Urinary bladder (tissue), 4 donors: ENCODE results near the gene PDILT. TPM values are rescaled to one million over a fixed set of nuclear protein-coding genes. Genes with fewer than 3 reads are reported as not detected.

Experiments used
- DNase-seq: peaks from one replicate; pipeline ENCODE4 v3.0.0-alpha.2; 2015; ENCODE audit errors: extremely low spot score
- H3K27ac ChIP-seq: one replicate; pipeline ENCODE4 v1.5.1; 2013; ENCODE audit warnings: low read depth, mild to moderate bottlenecking, moderate library complexity
- H3K36me3 ChIP-seq: one replicate; pipeline ENCODE4 v1.6.1; 2013; ENCODE audit warnings: mild to moderate bottlenecking, moderate library complexity; ENCODE audit not compliant: insufficient read depth
- H3K4me1 ChIP-seq: one replicate; pipeline ENCODE4 v1.6.1; 2013; ENCODE audit warnings: mild to moderate bottlenecking, moderate library complexity; ENCODE audit not compliant: insufficient read depth
- H3K4me3 ChIP-seq: one replicate; pipeline ENCODE4 v1.5.1; 2013; ENCODE audit warnings: low read depth, low read length
- WGBS: extraction: QIAGEN DNeasy Blood & Tissue Kit; methylation state at CpG from one replicate; pipeline ENCODE4 v1.1.7; 2013; 5-methylcytosine and 5-hydroxymethylcytosine counted together
- polyA plus RNA-seq: library from polyadenylated mRNA; stranded (reverse); fragments of 200-250 nt; gene quantifications from one replicate; pipeline ENCODE4 v1.2.3, GENCODE V29; 2013
- total RNA-seq: library from RNA; depleted of rRNA; stranded (reverse); fragments of >200 nt; gene quantifications from one replicate; pipeline ENCODE4 v1.2.3, GENCODE V29; 2014
- donor health status: healthy with polysubstance abuse.
- donor health status: healthy.

PDILT gene
- total and polyA plus RNA-seq, 2 donors, result not detected

DNA sequence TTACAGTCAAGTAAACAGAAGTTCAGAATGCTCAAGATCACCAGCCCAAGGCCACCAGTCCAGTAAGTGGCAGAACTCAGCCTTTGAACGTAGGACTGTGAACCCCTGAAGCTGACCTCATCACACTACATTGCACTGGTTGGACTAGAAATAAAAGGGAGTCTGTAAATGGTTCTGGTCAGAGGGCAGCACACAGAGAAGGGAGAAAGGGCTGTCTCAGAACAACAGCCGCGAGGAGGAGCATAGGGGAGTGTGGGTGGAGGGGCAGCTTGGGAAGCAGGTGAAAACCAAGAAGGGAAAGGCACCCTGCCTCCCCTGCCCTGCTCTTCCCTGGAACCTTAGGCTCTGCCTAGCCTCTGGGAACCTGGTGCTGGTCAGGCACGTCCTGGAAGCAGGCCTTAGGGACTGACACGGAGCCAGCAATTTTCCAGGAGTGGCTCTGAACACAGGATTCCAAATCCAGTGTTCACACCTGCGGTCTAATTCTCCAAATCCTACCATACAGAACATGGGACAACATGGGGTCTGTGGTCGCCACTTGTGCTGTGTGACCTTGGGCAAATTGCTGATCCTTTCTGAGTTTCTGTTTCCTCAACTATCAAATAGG lies 7.0 kb downstream of the PDILT start:
- Histone ChIP-seq H3K36me3 (no peaks in the 10 kb centered on the region), H3K27ac (no peak overlapping the region), H3K4me1 (no peaks in the 10 kb centered on the region), H3K4me3 (no peak overlapping the region)
- WGBS, result 80% methylated on average over 7 of the region's 7 CpGs
- no peak for DNase-seq

DNA sequence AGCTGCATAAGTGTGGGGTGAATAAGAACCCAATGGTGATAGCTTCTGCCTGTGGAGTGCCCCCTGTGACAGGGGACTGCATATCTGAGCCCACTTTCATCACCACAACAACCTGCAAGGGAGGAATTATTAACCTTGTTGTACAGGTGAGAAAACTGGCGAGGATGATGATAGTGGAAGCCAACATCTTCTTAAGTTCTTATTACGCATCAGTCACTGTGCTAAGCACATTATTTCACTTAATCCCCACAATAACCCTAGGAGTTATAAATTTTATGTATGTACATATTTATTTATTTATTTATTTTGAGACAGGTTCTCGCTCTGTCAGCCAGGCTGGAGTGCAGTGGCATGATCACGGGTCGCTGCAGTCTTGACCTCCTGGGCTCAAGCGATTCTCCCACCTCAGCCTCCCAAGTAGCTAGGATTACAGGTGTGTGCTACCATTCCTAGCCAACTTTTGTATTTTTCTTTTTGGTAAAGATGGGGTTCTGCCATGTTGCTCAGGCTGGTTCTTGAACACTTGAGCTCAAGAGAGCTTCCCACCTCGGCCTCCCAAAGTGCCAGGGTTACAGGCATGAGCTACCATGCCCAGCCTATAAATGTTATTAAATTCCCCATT lies 7.6 kb downstream of the PDILT start:
- Histone ChIP-seq H3K4me1 (no peaks in the 10 kb centered on the region), H3K27ac (no peak overlapping the region)
- WGBS, result 94% methylated on average over 7 of the region's 7 CpGs

GRCh38 chr16:20395946-20396345 lies 8.6 kb downstream of the PDILT start:
- 91% methylated on average over 2 of the region's 2 CpGs for WGBS
- H3K4me1 ChIP-seq, result no peaks in the 10 kb centered on the region
- DNase-seq, result no peak

More for the DNA sequence above, 7.6 kb downstream of the PDILT start:
- H3K36me3 ChIP-seq, result no peaks in the 10 kb centered on the region
- no peak for DNase-seq
- no peak overlapping the region for H3K4me3 ChIP-seq

GRCh38 chr16:20393801-20394577 lies 10.5 kb downstream of the PDILT start:
- Histone ChIP-seq H3K36me3 (no peaks in the 10 kb centered on the region), H3K27ac (no peak overlapping the region), H3K4me3 (no peak overlapping the region), H3K4me1 (no peaks in the 10 kb centered on the region)
- no peak for DNase-seq
- 32% methylated on average over 2 of the region's 2 CpGs for WGBS

More at GRCh38 chr16:20395946-20396345, 8.6 kb downstream of the PDILT start:
- Histone ChIP-seq H3K36me3 (no peaks in the 10 kb centered on the region), H3K4me3 (no peak overlapping the region), H3K27ac (no peak overlapping the region)

DNA sequence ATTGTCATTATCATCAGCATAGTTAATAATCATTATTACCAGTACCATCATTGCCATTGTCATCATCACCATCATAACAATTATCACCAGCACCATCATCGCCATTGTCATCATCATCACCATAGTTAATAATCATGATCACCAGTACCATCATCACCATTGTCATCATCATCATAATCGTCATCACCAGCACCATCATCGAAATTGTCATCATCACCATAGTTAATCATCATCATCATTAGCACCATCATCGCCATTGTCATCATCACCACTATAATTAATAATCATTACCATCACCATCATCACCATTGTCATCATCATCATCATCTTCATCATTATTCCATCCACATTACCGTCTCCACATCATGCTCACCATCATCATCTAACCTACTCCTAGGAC lies 13.5 kb downstream of the PDILT start:
- Histone ChIP-seq H3K4me3 (no peak overlapping the region), H3K4me1 (no peaks in the 10 kb centered on the region), H3K36me3 (no peaks in the 10 kb centered on the region), H3K27ac (no peak overlapping the region)
- 95% methylated on average over 5 of the region's 5 CpGs for WGBS
- no peak for DNase-seq

DNA sequence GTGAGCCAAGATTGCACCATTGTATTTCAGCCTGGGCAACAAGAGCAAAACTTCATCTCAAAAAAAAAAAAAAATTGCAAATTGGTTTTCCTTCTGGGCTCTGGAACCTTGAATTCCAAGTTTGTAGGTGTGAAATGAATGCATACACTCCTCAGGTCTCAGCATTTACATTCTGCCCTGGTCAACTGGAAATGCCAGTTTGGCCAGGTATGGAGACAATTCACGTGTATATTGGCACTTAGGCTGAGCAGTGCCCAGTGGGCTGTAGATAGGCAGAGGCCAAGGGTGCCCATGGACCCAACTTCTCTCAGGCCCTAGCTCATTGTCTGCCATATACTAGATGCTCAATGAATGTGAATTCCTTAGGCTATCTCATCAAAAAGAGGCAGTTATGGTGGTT lies 15.7 kb downstream of the PDILT start:
- DNase-seq, result no peak
- WGBS, result 63% methylated on average over 1 of the region's 1 CpG

GRCh38 chr16:20387978-20388377 lies 16.6 kb downstream of the PDILT start:
- no peak for DNase-seq
- Histone ChIP-seq H3K4me3 (no peak overlapping the region), H3K36me3 (no peaks in the 10 kb centered on the region), H3K27ac (no peak overlapping the region), H3K4me1 (no peaks in the 10 kb centered on the region)
- WGBS, result 91% methylated on average over 3 of the region's 3 CpGs

More for the DNA sequence above, 15.7 kb downstream of the PDILT start:
- no peaks in the 10 kb centered on the region for H3K4me1 ChIP-seq
- no peaks in the 10 kb centered on the region for H3K36me3 ChIP-seq
- no peak overlapping the region for H3K4me3 ChIP-seq
- H3K27ac ChIP-seq, result no peak overlapping the region

DNA sequence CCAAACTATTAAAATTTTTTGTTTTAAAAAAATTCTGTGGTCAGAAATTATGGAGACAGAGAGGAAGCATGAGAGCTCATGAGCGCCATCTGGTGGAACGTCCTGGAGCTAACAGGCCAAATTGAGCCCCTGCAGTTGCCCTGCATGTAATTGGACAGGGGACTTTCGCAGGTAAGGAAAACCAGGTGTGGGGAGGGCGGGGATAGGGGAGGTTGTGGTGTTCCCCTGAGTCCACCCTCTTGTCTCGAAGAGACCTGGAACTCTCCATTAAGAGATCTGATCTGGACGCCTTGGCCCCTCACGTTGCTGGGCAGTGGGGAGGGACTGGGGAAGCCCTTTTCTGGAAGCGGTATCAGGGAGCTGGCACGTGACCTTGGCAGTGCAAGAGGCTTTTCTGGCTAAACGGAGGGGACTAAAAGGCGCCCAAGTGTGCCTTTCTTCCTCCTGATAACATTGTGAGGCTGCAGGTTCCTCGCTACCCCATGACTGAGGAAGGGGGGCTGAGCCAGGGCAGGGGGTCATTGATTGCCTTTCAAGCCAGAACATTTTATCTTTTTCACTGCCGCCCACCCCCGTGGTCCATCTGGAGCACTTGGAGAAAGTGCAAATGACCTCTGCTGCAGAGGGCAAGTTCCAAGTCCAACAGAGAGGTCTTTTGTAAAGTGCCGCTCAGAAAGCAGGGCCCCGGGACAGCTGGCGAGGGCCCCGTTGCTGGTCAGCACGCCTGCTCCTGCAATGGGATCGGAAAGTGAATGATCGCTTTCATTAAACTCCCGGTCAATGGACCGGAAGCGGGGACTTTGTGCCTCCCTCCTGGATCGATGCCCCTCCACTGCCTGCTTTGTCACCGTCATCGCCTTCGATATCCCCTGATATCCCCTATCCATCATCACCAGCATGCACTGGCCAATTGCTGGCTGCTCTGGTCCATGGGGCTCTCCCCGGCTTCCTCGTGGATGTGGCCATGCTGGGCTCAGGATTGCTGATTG lies 18.4 kb downstream of the PDILT start:
- no peaks in the 10 kb centered on the region for H3K4me1 ChIP-seq
- no peak overlapping the region for H3K27ac ChIP-seq
- no peaks in the 10 kb centered on the region for H3K36me3 ChIP-seq
- no peak for DNase-seq
- no peak overlapping the region for H3K4me3 ChIP-seq
- 28% methylated on average over 30 of the region's 30 CpGs for WGBS

DNA sequence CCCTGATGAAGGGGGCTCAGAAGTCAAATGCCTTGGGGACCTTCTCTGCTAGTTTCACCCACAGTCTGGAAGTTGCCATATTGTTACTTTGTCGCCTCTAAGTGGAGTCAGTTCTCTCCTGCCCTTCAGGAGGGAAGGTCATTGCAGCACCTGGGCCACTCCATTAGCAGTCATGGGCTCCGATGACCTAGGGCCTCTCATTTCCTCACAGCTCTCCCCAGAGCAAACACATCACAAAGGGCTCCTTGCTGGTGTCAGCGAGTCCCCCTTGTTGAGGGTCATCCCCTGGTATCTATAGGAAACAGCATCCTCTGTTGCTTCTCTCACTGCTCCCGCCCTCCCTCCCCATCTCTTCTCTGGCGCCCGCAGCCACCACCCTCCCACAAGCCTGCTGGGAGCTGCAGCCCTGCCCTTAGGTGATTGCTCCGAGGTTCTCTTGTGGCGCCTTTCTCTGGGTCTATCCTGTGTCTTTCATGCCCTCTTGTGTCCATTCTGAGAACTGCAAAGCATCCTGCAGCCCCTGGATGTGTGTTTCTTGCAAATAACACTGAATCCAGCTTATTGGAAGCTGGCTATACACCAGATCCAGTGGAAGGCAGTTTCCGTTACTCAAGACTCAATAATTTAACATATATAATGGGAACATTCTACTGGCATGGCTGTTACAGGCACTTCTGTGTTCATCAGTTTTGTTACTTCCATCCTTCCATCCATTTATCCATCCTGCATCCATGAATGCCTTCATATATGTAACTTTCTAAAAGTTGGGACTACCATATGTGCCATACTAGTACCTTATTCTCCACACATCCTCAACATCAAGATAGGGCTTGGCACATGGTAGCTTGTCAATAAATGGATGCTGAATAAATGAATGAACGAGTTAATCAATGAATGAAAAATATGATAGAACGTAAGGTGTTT lies 21.2 kb downstream of the PDILT start:
- Histone ChIP-seq H3K4me1 (no peaks in the 10 kb centered on the region), H3K36me3 (no peaks in the 10 kb centered on the region), H3K4me3 (no peak overlapping the region), H3K27ac (no peak overlapping the region)
- no peak for DNase-seq
- 29% methylated on average over 11 of the region's 11 CpGs for WGBS

DNA sequence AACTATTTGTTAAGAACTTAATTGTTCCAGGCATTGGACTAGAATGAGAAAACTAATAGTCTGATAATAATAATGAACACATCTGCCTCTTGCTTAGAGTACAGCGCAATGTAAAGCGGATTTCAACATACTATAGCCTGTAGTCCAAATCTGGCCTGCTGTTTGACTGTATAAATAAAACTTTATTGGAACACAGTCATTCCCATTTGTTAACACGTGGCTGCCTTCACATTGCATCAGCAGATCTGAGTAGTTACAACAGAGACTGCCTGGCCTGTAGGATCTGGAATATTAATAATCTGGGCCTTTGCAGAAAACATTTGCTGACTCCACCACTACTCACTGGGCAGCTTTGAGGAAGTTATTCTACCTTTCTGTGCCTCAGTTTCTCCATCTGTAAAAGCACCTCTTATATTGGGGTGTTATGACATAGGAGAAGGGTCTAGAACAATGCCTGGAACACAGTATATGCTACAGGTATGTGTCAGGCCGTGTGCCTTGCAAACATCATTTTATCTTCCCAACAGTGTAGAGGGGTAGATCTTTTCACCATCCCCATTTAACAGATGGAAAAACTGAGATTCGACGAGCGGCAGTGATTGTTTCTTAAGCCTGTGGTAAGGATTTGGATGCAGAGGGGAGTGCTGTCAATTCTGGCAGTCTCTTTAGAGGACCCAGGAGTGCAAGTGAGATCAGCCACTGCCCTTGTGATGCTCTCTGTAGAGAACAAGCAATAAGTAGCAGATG lies 22.2 kb downstream of the PDILT start:
- H3K27ac ChIP-seq, result no peak overlapping the region
- H3K4me3 ChIP-seq, result no peak overlapping the region
- 88% methylated on average over 7 of the region's 7 CpGs for WGBS
- DNase-seq, result no peak
- H3K36me3 ChIP-seq, result no peaks in the 10 kb centered on the region
- H3K4me1 ChIP-seq, result no peaks in the 10 kb centered on the region

DNA sequence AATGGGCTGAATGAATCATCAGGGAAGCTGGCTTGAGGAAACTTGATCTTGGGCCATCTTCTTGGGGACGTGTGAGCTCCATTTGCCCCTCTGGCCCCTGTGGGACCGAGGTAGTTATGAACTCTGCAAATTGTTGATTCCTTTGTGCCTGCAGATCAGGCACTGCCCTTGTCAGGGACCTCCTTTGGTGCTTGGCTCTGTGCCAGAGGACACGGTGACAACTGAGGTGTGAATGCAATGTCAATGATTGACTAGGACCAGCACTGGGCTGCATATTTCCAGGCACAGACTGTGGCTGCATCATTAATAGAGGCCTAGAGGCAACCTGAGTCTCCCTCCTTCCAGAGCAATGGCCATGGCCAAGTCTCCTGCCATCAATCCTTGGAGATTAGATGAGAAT lies 23.8 kb downstream of the PDILT start:
- WGBS, result 62% methylated on average over 3 of the region's 3 CpGs
- Histone ChIP-seq H3K4me3 (no peak overlapping the region), H3K27ac (no peak overlapping the region), H3K36me3 (no peaks in the 10 kb centered on the region), H3K4me1 (no peaks in the 10 kb centered on the region)
- DNase-seq, result no peak

DNA sequence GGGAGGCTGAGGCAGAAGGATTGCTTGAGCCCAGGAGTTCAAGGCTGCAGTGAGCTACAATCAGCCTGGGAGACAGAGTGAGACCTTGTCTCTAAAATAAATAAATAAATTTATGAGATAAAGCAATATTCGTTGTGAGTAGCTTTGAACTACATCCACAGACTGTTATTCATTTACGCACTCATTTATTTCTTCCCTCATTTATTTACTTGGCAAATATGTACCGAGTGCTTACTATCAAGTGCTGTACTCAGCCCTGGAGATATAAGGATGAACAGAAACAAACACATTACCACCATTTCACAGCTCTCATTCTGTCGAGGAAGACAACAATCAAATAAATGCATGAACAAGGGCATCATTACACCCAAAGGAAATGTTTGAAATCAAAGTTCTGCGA lies 27.4 kb downstream of the PDILT start:
- WGBS, result 73% methylated on average over 5 of the region's 5 CpGs
- no peak overlapping the region for H3K27ac ChIP-seq
- no peak overlapping the region for H3K4me3 ChIP-seq
- DNase-seq, result no peak
- no peaks in the 10 kb centered on the region for H3K4me1 ChIP-seq
- no peaks in the 10 kb centered on the region for H3K36me3 ChIP-seq
